Prostate gland (tissue), 2 donors: Measurements from ENCODE around the gene NRARP. TPM values are rescaled to one million over a fixed set of nuclear protein-coding genes. Genes with fewer than 3 reads are reported as not detected.

Source experiments
- DNase-seq: peaks from one replicate; pipeline ENCODE4 v3.0.0-alpha.2; 2019; ENCODE audit warnings: low spot score
- H3K27ac ChIP-seq, 2 donors: fragments of 200-600 bp; sonication (generic); 2 replicates each; pipeline ENCODE4 v1.5.1; 2017 to 2019
- H3K27me3 ChIP-seq: fragments of 200-600 bp; sonication (generic); replicated peaks from 2 replicates; pipeline ENCODE4 v1.5.1; 2019; ENCODE audit not compliant: insufficient read depth
- H3K36me3 ChIP-seq, 2 donors: fragments of 200-600 bp; sonication (generic); 1 replicate in 1 of 2; 2 replicates in 1 of 2; pipeline versions ENCODE4 v1.5.1 to v1.8.1; 2017 to 2019
- H3K4me1 ChIP-seq: fragments of 200-600 bp; sonication (generic); replicated peaks from 2 replicates; pipeline ENCODE4 v1.5.1; 2019
- H3K4me3 ChIP-seq, 2 donors: fragments of 200-600 bp; sonication (generic); 2 replicates each; pipeline ENCODE4 v1.5.1; 2017 to 2019
- H3K9me3 ChIP-seq: fragments of 200-600 bp; sonication (generic); 2 replicates; pipeline ENCODE4 v1.5.1; 2017
- CTCF ChIP-seq, 4 experiments: fragments of 200-600 bp in 2 of 4; fragments of 450-650 bp in 2 of 4; sonication (generic) in 2 of 4; IDR thresholded peaks; 1 replicate in 3 of 4; 2 replicates in 1 of 4; pipeline ENCODE4 v1.5.1; 2016 to 2019; ENCODE audit warnings: antibody characterized with exemption in 4 of 4, mild to moderate bottlenecking in 2 of 4, moderate library complexity in 2 of 4
- POLR2A ChIP-seq: fragments of 450-650 bp; IDR thresholded peaks from one replicate; pipeline ENCODE4 v1.6.1; 2016; ENCODE audit warnings: antibody characterized with exemption, mild to moderate bottlenecking
- POLR2AphosphoS5 ChIP-seq: sonication (generic); formaldehyde crosslinking; IDR thresholded peaks from one replicate; pipeline ENCODE4 v1.6.1; 2017; ENCODE audit warnings: antibody characterized with exemption
- WGBS: methylation state at CpG from one replicate; pipeline ENCODE4 v1.1.5; 2018; 5-methylcytosine and 5-hydroxymethylcytosine counted together
- intact Hi-C: fragments of 100-400 bp; cut with DNase I; formaldehyde crosslinking; loops from one replicate; pipeline ENCODE4 v1.14.2; 2022
- total RNA-seq, 2 donors: library from RNA; depleted of rRNA; stranded (reverse); fragments of >200 nt; gene quantifications; one replicate each; pipeline ENCODE4 v1.1.0, GENCODE V29; 2016

Gene NRARP
- total RNA-seq, 2 donors from 2014 or later, result 22.4 to 24.3 TPM

DNA sequence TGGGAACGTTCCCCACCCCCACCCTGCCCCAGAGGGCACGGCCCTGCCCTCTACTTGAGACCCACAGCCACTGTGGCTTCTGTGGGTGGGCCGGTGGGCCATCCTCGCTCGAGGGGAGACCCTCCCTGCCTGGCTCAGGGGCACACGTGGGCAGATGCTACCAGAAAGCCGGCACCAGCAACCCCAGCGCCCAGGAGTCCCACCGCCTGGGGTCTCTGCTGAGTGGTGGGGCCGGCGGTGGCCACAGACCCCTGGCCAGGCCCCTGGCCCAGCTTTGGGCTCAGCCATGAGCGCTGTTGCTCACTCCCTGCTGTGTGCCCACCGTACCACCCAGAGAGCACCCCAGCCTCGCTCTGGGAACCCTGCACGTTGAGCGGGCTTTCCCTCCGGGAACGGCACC is 16.5 kb upstream of the NRARP start:
- Histone ChIP-seq H3K27ac (no peak overlapping the region), H3K4me3 (no peak overlapping the region), H3K27me3 (peaks cover 2% of the 10 kb centered on the region), H3K4me1 (peaks cover 7% of the 10 kb centered on the region), H3K36me3 (no peaks in the 10 kb centered on the region), H3K9me3 (no peaks in the 10 kb centered on the region)
- no peak for TF ChIP-seq POLR2AphosphoS5
- TF ChIP-seq CTCF (IDR thresholded peaks at IDR 0.05), result no peak
- TF ChIP-seq POLR2A, result no peak
- WGBS, result 90% methylated on average over 13 of the region's 18 CpGs
- no peak for DNase-seq
- intact Hi-C loops, result no loop called here

- intact Hi-C loops, result no loop called here
- Histone ChIP-seq H3K4me1 (peaks cover 7% of the 10 kb centered on the region), H3K27ac (no peak overlapping the region), H3K36me3 (no peaks in the 10 kb centered on the region), H3K27me3 (peaks cover 2% of the 10 kb centered on the region), H3K4me3 (no peak overlapping the region), H3K9me3 (no peaks in the 10 kb centered on the region)
- no peak for TF ChIP-seq POLR2AphosphoS5
- no peak for TF ChIP-seq POLR2A
- no peak for TF ChIP-seq CTCF (IDR thresholded peaks at IDR 0.05)
- WGBS, result 83% methylated on average over 22 of the region's 24 CpGs
- no peak for DNase-seq
These were observed 15.8 kb upstream of the NRARP start for GRCh38 chr9:137317718-137318511.

DNA sequence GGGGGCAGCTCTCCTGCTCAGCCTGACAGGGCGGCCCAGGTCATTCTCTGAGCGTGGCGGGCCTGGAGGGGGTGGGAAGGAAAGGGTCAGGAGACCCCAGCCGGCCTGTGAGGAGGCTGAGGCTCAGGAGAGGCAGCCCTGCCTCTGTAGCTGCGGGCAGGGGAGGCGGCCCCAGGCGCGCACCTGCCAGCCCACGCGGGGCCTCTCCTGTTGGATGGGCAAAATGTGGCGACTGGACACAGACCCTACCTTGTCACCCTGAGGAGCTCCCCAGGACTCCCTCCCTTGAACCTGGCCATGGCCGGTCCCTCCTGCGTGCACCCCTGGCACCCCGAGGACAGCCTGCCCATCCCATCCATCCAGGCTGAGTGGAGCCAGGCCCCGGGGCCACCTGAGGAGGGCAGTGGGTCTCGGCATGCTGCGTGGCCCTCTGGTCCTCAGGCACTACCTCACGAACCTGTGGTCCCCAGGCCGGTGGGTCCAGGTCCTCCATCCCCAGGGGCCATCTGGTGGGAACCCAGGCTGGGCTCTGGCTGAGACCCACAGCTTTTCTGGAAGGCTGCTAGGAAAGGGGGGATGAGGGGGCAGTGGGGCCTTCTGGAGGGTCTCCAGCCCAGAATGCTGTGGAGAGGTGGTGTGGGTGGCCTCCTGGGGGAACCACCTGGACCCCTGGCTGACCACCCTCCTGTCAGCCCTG is 15.1 kb upstream of the NRARP start:
- TF ChIP-seq POLR2AphosphoS5 (no peak), POLR2A (no peak), CTCF (IDR thresholded peaks at IDR 0.05) (no peak)
- Histone ChIP-seq H3K36me3 (no peaks in the 10 kb centered on the region), H3K27ac (no peak overlapping the region), H3K4me3 (no peak overlapping the region), H3K4me1 (peaks cover 8% of the 10 kb centered on the region), H3K27me3 (peaks cover 2% of the 10 kb centered on the region), H3K9me3 (no peaks in the 10 kb centered on the region)
- 87% methylated on average over 13 of the region's 19 CpGs for WGBS
- no peak for DNase-seq
- intact Hi-C loops, result no loop called here

DNA sequence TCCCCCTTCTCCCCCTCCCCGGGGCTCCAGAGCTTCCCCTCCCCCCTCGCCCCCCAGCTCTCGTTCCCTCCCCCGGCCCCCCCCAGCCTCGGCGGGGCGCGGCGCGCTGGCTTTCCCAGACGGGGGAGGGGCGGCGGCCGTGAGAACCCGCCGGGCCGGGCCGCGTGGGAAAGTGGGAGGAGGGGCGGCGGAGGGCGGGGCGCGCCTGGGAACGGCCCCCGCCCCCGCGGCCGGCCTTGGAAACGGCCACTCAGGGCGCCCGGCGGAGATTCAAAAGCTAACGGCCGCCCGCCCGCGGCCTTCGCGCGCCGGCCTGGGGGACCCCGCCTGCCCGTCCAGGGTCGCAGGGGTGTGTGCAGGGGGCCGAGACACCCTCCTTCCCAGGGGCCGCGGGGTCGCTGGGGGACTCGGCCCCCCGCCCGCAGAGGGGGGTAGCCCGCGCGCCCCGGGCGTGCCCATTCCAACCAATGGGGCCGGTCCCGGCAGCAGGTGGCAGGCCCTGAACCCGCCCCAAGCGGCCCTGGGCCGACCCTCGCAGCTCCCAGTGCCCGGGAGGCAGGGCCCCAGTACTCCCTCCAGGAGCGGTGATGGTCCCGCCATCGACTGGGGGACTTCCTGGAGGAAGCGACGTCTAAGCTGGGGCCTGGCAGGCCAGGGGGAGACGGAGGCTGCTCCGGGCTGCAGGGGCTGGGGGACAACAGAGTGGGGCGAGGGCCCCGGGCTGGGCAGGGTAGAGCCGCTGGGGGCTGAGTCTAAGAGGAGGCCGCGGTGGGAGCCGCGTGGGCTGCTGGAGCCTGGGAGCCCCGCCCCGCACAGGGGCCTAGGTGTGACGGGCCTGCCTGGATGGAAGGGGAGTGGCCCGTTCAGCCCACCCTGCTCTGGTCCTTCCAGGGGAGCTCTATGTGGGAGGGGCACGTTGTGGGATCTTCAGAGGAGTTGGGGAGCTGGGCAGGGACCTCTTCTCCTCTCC is 14.2 kb upstream of the NRARP start:
- no peaks in the 10 kb centered on the region for H3K9me3 ChIP-seq
- H3K36me3 ChIP-seq, result no peaks in the 10 kb centered on the region
- TF ChIP-seq POLR2A (peak; percentile 27), CTCF (IDR thresholded peaks at IDR 0.05) (no peak)
- H3K4me1 ChIP-seq, result peaks cover 15% of the 10 kb centered on the region
- WGBS, result 9% methylated on average over 43 of the region's 83 CpGs
- peak overlapping the region in 1 of 2 donors; percentile 30 for H3K4me3 ChIP-seq
- peaks cover 2% of the 10 kb centered on the region for H3K27me3 ChIP-seq
- DNase-seq, result no peak
- intact Hi-C loops, result no loop called here
- no peak overlapping the region for H3K27ac ChIP-seq
